Epithelial cell of esophagus (primary cell): ENCODE measurements around the gene RDH14.

ENCODE experiments used
- DNase-seq: peaks from one replicate; pipeline ENCODE4 v3.0.0; 2010; ENCODE audit warnings: low read depth
- H3K4me3 ChIP-seq: 2 replicates; pipeline ENCODE4 v1.5.1; 2011; ENCODE audit warnings: mild to moderate bottlenecking, low read length, control low read depth
- CTCF ChIP-seq: IDR thresholded peaks from 2 replicates; pipeline ENCODE4 v1.5.1; 2011; ENCODE audit warnings: low read depth, mild to moderate bottlenecking, low read length, control low read depth, inconsistent platforms; ENCODE audit not compliant: insufficient read depth; ENCODE audit errors: missing control alignments

Gene RDH14

GRCh38 chr2:18578033-18578432 is 17.6 kb upstream of the RDH14 start:
- no peak for TF ChIP-seq CTCF
- DNase-seq: no peak
- H3K4me3 ChIP-seq: no peak overlapping the region

- TF ChIP-seq CTCF: no peak
- no peak overlapping the region for H3K4me3 ChIP-seq
- no peak for DNase-seq
These were observed 5.8 kb upstream of the RDH14 start for GRCh38 chr2:18566145-18566769.

- no peak for DNase-seq
- peak overlapping the region; percentile 64 for H3K4me3 ChIP-seq
- TF ChIP-seq CTCF: no peak
These were observed 288 bp upstream of the RDH14 start for GRCh38 chr2:18560797-18561085.

GRCh38 chr2:18559531-18560030 is 872 bp downstream of the RDH14 start:
- DNase-seq: peak; percentile 10
- H3K4me3 ChIP-seq: peak overlapping the region; percentile 64
- TF ChIP-seq CTCF: no peak

DNA sequence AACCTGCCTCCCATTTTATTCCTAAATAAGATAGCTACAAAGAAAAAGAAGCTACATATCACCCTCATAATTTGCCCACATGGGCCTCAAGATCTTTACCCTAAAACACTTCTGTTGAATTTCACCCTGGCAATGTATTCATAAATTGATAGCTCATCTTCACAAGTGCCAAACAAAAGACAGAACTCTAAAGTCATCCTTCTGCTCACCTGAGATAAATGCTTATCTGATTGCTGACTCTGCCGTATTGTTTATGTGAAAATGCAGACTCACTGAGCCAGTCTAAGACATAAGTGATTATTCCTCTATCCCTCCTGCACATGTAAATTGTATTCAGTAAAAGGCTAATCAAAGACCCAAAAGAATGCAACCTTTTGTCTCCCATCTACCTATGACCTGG is 2.0 kb downstream of the RDH14 start:
- no peak for DNase-seq
- TF ChIP-seq CTCF: no peak
- H3K4me3 ChIP-seq: no peak overlapping the region

DNA sequence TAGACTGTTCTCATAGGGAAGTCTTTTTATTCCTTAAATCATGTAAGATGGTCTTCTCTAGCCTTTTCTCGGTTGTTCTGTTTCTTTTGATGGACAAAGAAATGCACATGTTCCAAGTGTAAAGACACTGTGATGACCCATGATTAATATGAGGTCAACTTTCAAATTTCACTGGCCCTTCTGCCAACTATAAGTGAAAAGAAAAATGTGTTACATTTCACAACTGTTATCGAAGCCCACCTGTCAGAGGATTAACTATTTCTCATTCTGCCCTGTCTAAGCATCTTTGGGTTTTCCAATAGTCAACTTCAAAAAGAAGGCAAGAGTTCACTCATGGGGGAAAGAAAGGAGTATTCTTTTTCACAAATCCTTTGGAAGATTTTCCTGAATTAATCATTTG is 3.3 kb downstream of the RDH14 start:
- no peak for TF ChIP-seq CTCF

GRCh38 chr2:18552351-18553077 is 7.9 kb downstream of the RDH14 start:
- no peak for DNase-seq
- TF ChIP-seq CTCF: no peak
- no peak overlapping the region for H3K4me3 ChIP-seq

More for the DNA sequence above, 3.3 kb downstream of the RDH14 start:
- H3K4me3 ChIP-seq: no peak overlapping the region
- no peak for DNase-seq
